ENCODE data around the gene COG3.

The COG3 gene

DNA sequence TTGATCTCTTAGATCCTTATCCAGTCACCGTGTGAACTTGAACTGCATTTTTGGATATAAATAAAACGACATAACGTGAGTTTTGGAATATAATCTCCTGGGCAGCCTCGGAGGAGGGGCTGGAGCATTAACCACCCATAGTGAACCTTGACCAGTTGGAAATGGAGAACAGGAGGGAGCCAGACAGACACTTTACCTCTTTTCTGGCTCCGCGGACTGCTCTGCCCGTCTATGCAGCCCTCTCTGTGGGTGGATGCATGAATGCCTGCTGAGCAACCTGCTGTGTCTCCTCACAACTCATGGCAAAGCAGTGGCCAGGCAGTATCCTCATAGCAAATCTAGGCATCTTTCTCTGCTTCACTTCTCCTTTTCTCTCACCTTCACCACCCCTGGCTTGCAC is 10.5 kb upstream of the COG3 start:
- no peak for DNase-seq (ENCODE audit: low spot score)
- TF ChIP-seq, protein P1, sequence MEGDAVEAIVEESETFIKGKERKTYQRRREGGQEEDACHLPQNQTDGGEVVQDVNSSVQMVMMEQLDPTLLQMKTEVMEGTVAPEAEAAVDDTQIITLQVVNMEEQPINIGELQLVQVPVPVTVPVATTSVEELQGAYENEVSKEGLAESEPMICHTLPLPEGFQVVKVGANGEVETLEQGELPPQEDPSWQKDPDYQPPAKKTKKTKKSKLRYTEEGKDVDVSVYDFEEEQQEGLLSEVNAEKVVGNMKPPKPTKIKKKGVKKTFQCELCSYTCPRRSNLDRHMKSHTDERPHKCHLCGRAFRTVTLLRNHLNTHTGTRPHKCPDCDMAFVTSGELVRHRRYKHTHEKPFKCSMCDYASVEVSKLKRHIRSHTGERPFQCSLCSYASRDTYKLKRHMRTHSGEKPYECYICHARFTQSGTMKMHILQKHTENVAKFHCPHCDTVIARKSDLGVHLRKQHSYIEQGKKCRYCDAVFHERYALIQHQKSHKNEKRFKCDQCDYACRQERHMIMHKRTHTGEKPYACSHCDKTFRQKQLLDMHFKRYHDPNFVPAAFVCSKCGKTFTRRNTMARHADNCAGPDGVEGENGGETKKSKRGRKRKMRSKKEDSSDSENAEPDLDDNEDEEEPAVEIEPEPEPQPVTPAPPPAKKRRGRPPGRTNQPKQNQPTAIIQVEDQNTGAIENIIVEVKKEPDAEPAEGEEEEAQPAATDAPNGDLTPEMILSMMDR (IDR thresholded peaks at IDR 0.05; ENCODE audit: extremely low read depth, missing control alignments): no peak

GRCh38 chr13:45456196-45456972 is 8.4 kb upstream of the COG3 start:
- DNase-seq (ENCODE audit: low spot score): no peak
- TF ChIP-seq, protein P1 (IDR thresholded peaks at IDR 0.05; ENCODE audit: extremely low read depth, missing control alignments): no peak

- no peak for DNase-seq (ENCODE audit: low spot score)
- TF ChIP-seq, protein P1 (IDR thresholded peaks at IDR 0.05; ENCODE audit: extremely low read depth, missing control alignments): no peak
Observed at GRCh38 chr13:45464141-45464686, 525 bp upstream of the COG3 start.

DNA sequence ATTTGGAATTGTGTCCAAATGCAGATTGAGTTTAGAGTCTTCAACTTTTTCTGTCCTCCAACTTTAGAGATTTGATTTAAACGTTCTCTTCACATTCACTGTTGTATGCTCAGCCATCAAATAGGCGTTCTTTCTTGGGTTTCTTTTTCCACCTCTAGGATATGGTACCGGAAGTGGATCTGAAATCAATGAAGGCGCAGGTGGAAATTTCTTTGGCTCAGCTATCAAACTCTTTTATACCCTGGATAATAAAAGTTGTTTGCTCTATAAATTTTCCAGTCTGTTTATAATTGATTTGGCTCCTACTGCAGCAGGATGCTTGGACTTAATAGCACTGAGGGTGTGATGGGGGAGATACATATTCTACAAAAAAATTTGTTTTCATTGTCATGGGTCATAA is 1.6 kb downstream of the COG3 start:
- TF ChIP-seq, protein P1 (IDR thresholded peaks at IDR 0.05; ENCODE audit: extremely low read depth, missing control alignments): no peak

DNA sequence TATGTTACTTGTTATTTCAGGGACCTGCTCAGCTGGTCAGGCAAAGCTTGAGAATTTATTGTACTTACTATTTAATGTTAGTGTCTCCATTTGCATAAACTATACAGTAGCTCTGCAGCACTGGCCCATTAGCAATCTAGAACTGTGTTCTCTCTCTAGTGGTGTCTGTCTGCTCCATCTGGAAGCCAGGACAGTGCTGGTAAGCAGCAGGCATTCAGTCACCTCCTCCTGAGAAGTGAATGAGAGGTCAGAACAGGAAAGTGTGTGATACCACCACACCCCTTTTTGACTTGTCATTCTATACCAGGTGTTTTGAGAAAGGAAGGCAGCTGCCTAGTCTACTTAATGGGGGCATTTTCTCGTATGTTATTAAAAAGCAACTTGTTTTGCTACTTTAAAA is 3.9 kb downstream of the COG3 start:
- DNase-seq (ENCODE audit: low spot score): no peak
- TF ChIP-seq, protein P1 (IDR thresholded peaks at IDR 0.05; ENCODE audit: extremely low read depth, missing control alignments): no peak

More for the DNA sequence above, 1.6 kb downstream of the COG3 start:
- DNase-seq (ENCODE audit: low spot score): no peak

GRCh38 chr13:45472171-45472705 is 7.5 kb downstream of the COG3 start:
- no peak for DNase-seq (ENCODE audit: low spot score)
- TF ChIP-seq, protein P1 (IDR thresholded peaks at IDR 0.05; ENCODE audit: extremely low read depth, missing control alignments): no peak

DNA sequence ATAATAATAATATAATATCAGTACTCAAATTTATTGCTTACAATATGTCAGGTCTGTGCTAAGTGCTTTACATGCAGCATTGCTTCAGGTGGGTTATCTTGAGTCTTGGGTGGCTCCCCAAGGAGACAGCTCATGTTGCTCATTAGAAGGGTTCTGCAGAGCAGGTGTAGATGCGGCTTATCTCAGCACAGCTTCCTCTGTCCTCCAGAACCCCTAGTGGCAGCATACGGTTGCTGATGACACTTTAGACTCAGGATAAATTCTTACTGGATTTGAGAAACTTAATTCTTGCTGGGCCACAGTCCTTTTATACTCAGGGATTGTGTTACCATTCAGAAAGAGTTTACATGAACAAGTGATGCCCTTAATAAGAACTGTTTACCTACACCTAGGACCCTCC is 8.9 kb downstream of the COG3 start:
- no peak for DNase-seq (ENCODE audit: low spot score)
- TF ChIP-seq, protein P1 (IDR thresholded peaks at IDR 0.05; ENCODE audit: extremely low read depth, missing control alignments): peak; percentile 22

All from GM20000 (cell line).